IPS-11a (cell line): ENCODE results near the gene ZNF532.

Source experiments
- H3K4me3 ChIP-seq: one replicate; pipeline ENCODE4 v1.5.1; 2013; ENCODE audit warnings: low read depth, low read length, control low read depth

The ZNF532 gene

GRCh38 chr18:58970943-58971790 lies 106.5 kb downstream of the ZNF532 start:
- no peak overlapping the region for H3K4me3 ChIP-seq

- no peak overlapping the region for H3K4me3 ChIP-seq
Measured at GRCh38 chr18:58975296-58975695, 110.6 kb downstream of the ZNF532 start.

GRCh38 chr18:58975781-58976180 lies 111.1 kb downstream of the ZNF532 start:
- H3K4me3 ChIP-seq, result no peak overlapping the region

DNA sequence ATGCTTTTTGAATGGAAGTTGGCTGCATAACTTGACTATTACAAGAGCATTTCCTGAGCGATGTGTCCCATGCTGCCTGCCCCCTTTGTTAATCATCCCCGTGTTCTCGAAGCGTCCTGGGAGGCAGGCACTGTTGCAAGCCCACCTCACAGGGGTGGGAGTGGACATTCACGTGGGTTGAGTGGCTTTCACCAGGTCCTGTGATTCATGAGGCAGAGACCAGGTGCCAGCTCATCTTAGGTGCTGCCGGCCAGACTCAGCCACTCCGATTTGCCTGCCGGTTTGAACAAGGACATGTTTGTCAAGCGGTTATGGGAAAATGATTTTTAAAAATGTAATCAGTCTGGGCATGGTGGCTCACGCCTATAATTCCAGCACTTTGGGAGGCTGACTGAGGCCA lies 112.5 kb downstream of the ZNF532 start:
- no peak overlapping the region for H3K4me3 ChIP-seq

DNA sequence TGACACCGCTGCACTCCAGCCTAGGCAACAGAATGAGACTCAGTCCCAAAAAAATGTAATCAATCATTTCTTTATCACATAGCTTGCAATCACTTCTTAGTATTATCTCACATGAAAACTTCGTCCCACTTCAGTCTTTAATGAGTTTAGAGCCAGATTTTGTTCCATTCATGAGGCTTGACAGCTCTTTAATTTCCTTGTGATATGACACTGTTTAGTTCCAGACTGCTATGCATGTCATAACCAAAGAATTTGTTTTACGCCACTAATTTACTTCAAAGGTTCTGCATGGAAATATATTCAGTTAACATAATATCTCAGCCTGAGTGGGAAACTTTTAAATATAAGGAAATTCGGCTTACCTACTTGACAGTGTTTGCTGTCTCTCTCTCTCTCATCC lies 113.1 kb downstream of the ZNF532 start:
- H3K4me3 ChIP-seq, result no peak overlapping the region

- no peak overlapping the region for H3K4me3 ChIP-seq
Measured at GRCh38 chr18:58978916-58979315, 114.2 kb downstream of the ZNF532 start.

DNA sequence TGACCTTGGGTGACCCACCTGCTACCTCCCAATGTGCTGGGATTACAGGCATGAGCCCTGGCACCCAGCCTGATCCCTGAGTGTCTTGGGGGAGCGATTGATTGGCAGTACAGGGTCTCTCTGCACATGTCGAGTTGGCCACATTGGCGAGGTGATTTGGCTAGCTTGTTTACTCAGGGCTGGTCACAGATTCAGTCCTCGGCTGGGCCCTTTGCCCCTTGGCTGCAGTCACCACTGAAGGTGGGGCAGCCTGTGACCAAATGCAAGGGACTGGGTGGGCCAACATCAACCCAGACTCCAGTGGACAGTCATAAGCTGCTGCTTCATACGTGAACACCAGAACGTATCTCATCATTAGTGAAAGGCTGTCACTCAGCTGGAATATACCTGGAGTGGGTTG lies 114.9 kb downstream of the ZNF532 start:
- no peak overlapping the region for H3K4me3 ChIP-seq

GRCh38 chr18:58980991-58981390 lies 116.3 kb downstream of the ZNF532 start:
- H3K4me3 ChIP-seq, result no peak overlapping the region

GRCh38 chr18:58983260-58984155 lies 118.8 kb downstream of the ZNF532 start:
- H3K4me3 ChIP-seq, result no peak overlapping the region

GRCh38 chr18:58988600-58988999 lies 123.9 kb downstream of the ZNF532 start:
- no peak overlapping the region for H3K4me3 ChIP-seq

DNA sequence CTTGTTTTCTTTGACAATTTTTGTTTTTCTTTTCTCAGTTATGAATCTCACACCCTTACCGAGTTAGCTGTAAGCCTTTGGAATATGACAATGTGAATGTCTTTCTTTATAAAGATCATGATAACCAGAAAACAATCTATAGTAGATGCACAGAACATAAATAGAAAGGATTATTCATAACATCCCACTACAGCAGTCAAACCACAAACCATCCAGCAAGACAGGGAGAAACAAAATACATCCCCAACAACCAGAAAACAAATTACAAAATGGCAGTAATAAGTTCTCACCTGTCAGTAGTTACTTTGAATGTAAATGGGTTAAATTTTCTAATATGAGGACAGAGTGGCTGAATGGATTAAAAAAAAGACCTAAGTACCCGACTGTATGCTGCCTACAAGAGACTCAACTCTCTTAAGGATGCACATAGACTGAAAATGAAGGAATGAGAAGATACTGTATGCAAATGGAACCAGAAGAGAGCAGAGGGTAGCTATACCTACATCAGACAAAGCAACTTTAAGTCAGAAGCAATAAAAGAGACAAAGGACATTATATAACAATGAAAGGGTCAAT lies 124.6 kb downstream of the ZNF532 start:
- no peak overlapping the region for H3K4me3 ChIP-seq

DNA sequence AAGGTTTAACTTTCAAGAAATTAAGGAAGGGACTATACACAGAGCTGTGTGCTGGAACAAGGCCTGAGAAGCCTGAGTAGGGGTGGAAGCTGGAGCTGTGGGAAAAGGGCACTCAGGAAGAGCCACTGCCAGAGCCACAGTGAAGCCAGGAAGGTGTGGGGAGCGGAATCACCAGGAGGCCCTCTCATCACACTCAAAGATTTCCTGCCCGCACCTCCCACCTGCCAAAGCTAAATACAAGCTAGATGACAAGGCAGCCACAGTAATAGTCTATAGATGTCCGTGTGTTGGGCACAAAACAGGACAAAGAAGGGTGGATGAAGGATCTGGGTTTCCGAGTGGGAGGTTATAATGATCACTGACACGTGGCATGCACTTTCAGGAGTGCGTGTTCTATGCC lies 126.0 kb downstream of the ZNF532 start:
- no peak overlapping the region for H3K4me3 ChIP-seq

- no peak overlapping the region for H3K4me3 ChIP-seq
Measured at GRCh38 chr18:58991167-58991798, 126.6 kb downstream of the ZNF532 start.

GRCh38 chr18:58992301-58993231 lies 127.9 kb downstream of the ZNF532 start:
- H3K4me3 ChIP-seq, result no peak overlapping the region

- H3K4me3 ChIP-seq, result no peak overlapping the region
Measured at GRCh38 chr18:58993260-58993659, 128.6 kb downstream of the ZNF532 start.

DNA sequence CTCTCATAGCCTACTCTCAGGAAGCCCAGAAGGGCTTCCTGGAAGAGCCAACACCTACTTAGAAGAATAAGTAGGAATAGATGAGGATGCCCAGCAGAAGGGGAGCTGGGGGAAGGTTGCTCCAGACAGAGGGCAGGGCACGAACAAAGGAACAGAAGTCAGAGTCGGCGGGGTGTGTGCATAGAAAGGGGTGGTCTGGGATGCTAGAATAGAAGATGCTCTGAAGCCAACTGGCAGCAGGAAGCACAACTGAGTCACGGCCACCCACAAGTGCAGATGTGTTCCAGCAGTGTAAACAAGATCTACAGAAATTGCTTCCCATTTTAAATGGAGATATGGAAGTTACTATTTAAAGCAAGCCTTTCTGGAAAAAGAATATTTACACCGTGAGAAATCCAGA lies 131.0 kb downstream of the ZNF532 start:
- no peak overlapping the region for H3K4me3 ChIP-seq

DNA sequence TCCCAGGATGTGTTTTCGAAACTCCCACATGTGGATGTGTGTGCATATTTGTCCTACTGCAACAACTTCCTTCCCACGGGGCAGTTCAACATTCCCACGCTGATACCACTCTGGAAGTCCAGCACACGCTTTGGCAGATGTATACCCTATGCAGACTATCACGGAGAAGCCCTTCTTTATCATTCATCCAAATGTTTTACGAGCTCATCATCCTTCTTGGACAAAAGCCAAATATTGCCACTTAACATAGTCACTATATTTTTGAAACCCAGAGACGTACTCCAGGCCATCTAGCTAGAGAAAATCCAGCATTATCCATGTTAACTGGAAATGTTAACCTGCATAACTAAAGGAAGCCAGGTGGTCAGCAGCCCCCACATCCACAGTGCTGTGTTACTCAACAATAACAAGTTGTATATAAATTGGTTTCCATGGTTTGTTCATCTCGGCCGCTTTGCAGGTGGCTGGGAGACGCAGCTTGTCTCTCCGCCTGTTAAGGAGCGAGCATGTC lies 131.5 kb downstream of the ZNF532 start:
- H3K4me3 ChIP-seq, result no peak overlapping the region

DNA sequence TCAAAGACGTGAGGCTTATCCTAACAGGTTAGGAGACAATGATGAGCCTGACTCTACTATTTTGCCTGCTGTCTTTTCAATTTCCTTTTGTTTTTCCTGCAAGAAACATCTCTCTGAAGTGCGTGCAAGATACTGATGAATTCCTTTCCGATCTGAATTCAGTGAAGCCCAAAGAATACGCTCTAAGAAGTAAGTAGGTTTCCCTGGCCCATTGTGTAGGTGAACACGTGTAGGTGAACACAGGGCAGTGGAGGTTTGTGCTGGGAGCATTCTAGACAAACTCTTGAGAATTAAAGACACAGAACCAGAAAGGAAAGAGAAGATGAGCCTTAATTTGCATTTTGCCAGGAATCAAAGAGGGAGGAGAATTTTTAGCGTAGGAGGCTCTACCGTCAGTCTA lies 132.0 kb downstream of the ZNF532 start:
- H3K4me3 ChIP-seq, result no peak overlapping the region

- H3K4me3 ChIP-seq, result no peak overlapping the region
Measured at GRCh38 chr18:58997811-58998337, 133.2 kb downstream of the ZNF532 start.
